NCI-H2081 (cell line): ENCODE data around the gene SRSF2.
"Not testable (repeated sequence)": the region's sequence is repeated elsewhere in the genome, so short reads cannot be mapped to it uniquely, and the experiment has no call there.

Experiments used
- DNase-seq, 2 experiments: peaks; one replicate each; lab custom pipeline; 2025; lab: John Stamatoyannopoulos, UW

The SRSF2 gene

GRCh38 chr17:76720941-76721340 is 16.2 kb downstream of the SRSF2 start:
- DNase-seq: no peak

- no peak for DNase-seq
Observed at GRCh38 chr17:76720211-76720610, 16.9 kb downstream of the SRSF2 start.

- DNase-seq: no peak
Observed at GRCh38 chr17:76718516-76718915, 18.6 kb downstream of the SRSF2 start.

GRCh38 chr17:76716839-76717215 is 20.3 kb downstream of the SRSF2 start:
- DNase-seq: no peak

GRCh38 chr17:76716146-76716838 is 20.8 kb downstream of the SRSF2 start:
- DNase-seq: no peak

GRCh38 chr17:76715496-76715830 is 21.7 kb downstream of the SRSF2 start:
- no peak for DNase-seq

GRCh38 chr17:76714822-76715495 is 22.2 kb downstream of the SRSF2 start:
- DNase-seq: peak; percentile 56

- no peak for DNase-seq
Observed at GRCh38 chr17:76714336-76714735, 22.8 kb downstream of the SRSF2 start.

- no peak for DNase-seq
Observed at GRCh38 chr17:76713765-76714164, 23.4 kb downstream of the SRSF2 start.

GRCh38 chr17:76712321-76712720 is 24.8 kb downstream of the SRSF2 start:
- DNase-seq: not testable (repeated sequence)

GRCh38 chr17:76710863-76711611 is 26.1 kb downstream of the SRSF2 start, which contains the start of gene MXRA7:
MXRA7 (minus strand) TSS chr17:76710965; CDS start chr17:76710946, 19 bp downstream.
- DNase-seq: peak; percentile 42 to 59

- DNase-seq: not testable (repeated sequence)
Observed at GRCh38 chr17:76709951-76710862, 26.9 kb downstream of the SRSF2 start.

GRCh38 chr17:76709077-76709950 is 27.8 kb downstream of the SRSF2 start:
- DNase-seq: no peak

GRCh38 chr17:76707985-76708807 is 28.9 kb downstream of the SRSF2 start:
- no peak for DNase-seq

- DNase-seq: no peak
Observed at GRCh38 chr17:76706817-76707216, 30.3 kb downstream of the SRSF2 start.

GRCh38 chr17:76704805-76705204 is 32.3 kb downstream of the SRSF2 start:
- no peak for DNase-seq

GRCh38 chr17:76702941-76703637 is 34.0 kb downstream of the SRSF2 start:
- DNase-seq: no peak

- DNase-seq: no peak
Observed at GRCh38 chr17:76702076-76702475, 35.1 kb downstream of the SRSF2 start.

- DNase-seq: no peak
Observed at GRCh38 chr17:76701471-76701967, 35.6 kb downstream of the SRSF2 start.
